ENCODE measurements around the gene GPC5.
"Not testable (repeated sequence)": the region's sequence is repeated elsewhere in the genome, so short reads cannot be mapped to it uniquely, and the experiment has no call there.

The GPC5 gene

GRCh38 chr13:92500192-92500591, 1101.8 kb downstream of the GPC5 start:
- no peak for DNase-seq

- DNase-seq = no peak
Observed at GRCh38 chr13:92510416-92510815, 1112.0 kb downstream of the GPC5 start.

- no peak for DNase-seq
Observed at GRCh38 chr13:92512852-92513251, 1114.4 kb downstream of the GPC5 start.

DNA sequence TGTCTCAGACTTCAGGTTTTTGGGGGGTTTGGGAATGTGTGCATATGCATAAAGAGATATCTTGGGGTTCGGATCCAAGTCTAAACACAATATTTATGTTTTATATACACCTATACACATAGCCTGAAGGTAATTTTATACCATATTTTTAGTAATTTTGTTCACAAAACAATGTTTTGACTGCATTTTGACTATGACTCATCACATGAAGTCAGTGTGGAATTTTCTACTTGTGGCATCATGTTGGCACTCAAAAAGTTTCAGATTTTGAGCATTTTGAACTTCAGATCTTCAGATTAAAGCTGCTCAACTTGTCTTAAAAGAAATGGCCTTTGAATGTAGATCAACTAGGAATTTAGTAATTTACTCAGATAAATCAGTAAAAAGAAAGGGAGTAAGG, 1115.3 kb downstream of the GPC5 start:
- DNase-seq = no peak

DNA sequence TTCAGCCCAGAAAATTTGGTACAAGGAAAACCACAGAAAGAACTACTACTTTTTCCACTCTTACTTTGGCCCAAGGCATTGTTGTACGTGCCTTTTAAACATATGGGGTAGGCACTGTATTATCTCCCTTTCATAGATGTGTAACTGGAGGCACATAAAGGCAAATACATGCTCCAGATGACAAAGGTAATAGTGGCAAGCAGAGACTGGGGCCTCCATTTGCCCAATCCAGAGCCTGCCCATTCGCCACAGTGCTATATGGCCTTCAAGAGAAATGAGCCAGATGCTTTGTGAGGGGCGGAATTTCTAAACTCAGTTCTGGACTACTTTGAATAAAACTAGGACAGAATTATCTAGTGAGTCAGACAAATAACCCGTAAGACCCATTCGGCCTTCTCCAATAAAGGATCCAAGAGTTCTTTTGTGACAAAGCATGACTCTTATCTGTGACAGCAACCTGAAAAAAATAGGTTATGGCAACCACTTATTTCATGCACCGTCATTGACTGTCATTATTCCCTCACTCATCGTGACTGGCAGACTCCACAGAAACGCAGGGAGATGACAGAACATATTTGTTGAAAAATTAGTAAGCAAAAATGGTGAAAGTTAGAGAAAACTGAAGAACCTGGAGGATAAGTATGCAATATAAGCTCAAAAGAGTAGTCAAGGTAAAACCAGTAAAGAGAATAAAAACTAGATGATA, 1116.2 kb downstream of the GPC5 start:
- DNase-seq = no peak

DNA sequence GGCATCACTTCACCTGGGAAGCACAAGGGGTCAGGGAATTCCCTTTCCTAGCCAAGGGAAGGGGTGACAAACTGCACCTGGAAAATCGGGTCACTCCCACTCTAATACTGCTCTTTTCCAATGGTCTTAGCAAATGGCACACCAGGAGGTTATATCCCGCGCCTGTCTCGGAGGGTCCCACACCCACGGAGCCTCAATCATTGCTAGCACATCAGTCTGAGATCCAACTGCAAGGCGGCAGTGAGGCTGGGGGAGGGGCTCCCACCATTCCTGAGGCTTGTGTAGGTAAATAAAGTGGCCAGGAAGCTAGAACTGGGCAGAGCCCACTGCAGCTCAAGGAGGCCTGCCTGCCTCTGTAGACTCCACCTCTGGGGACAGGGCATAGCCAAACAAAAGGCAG, 1118.5 kb downstream of the GPC5 start:
- DNase-seq = not testable (repeated sequence)

GRCh38 chr13:92518622-92519021, 1120.2 kb downstream of the GPC5 start:
- not testable (repeated sequence) for DNase-seq

- DNase-seq = no peak
Observed at GRCh38 chr13:92530364-92530763, 1131.9 kb downstream of the GPC5 start.

GRCh38 chr13:92535222-92536006, 1137.0 kb downstream of the GPC5 start:
- DNase-seq = no peak

DNA sequence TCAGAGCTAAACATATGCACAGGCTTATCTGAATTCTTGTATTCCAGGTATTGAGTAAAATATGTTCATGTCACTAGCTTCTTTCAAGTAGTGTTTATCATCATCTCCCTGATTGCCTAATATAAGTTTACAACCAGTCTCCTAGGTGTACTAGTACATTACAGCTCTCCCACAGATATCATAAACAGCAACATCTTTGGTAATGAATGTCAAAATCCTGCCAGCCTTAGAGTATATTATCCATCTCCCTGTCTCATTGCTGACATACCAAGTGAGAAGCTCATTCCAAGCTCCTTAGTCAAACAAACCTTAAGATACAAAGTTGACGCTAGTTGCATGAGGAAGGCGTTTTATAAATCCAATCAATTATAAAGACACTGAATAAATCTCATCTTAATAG, 1139.0 kb downstream of the GPC5 start:
- no peak for DNase-seq

GRCh38 chr13:92538164-92538563, 1139.7 kb downstream of the GPC5 start:
- DNase-seq = no peak

GRCh38 chr13:92539148-92539547, 1140.7 kb downstream of the GPC5 start:
- DNase-seq = not testable (repeated sequence)

DNA sequence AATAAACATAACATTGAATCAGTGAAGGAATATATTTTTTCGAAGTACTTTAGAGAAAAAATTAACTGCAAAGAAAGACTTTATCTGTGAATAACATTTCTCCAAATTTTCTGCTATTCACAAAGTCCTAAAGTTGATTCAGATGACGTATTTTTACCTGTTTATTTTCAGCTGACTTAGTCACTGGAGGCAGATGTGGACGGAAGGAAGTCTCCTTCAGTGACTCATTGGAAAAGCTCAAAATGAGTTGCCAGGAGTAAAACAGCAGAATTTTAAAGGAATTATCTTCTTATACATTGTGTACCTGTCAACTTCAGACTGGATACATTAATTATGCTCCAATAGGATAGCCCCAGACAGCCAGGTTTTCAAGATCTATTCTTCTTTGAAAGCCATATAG, 1148.8 kb downstream of the GPC5 start:
- DNase-seq = no peak

- DNase-seq = no peak
Observed at GRCh38 chr13:92549276-92549675, 1150.9 kb downstream of the GPC5 start.

DNA sequence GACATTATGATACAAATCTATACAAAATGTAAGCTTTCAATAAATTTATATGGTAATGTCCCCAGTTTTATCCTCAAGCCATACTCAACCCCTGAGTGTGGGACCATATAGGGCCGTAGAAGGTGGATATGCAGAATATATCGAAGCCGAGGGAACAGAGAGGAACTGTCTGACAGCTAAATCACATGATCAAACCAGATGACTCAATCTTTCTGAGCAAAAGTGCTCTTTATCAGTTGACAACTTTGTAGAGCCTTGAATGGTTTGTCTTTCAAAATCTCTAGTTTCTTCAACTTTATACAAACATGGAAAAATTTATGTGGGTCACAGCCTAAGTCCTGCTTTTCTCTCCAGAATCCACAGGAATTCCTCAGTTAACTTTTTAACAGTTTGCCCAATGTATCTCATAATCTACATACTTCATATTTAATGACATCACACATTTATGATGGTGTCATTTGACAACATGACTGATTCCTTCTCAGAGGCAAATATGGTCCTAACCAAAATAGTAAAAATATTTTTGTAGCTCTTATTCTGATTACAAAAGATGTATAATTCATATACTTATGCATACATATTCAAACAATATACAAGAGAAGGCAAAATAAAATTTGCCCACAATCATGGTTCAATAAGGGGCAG, 1155.2 kb downstream of the GPC5 start:
- no peak for DNase-seq

DNA sequence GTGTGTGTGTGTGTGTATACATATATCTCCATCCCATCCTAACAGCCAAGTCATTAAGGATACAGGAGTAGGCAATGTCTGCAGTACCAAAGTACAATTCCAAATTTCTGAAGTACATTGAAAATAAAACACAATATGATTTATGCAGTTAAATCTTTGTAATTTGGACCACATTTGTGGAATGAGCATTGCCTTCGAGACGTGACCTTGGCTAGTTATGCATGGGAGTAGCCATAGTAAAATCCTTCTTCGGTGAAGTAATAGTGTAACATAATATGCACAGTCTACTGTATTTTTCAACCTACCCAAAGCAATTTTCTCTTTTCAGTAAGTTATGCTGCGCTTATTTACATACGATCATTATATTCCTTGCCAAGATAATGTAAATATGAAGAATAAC, 1162.5 kb downstream of the GPC5 start:
- no peak for DNase-seq

GRCh38 chr13:92564942-92565341, 1166.5 kb downstream of the GPC5 start:
- no peak for DNase-seq

GRCh38 chr13:92566767-92567166, 1168.3 kb downstream of the GPC5 start:
- DNase-seq = no peak

GRCh38 chr13:92572190-92572589, 1173.8 kb downstream of the GPC5 start:
- no peak for DNase-seq

DNA sequence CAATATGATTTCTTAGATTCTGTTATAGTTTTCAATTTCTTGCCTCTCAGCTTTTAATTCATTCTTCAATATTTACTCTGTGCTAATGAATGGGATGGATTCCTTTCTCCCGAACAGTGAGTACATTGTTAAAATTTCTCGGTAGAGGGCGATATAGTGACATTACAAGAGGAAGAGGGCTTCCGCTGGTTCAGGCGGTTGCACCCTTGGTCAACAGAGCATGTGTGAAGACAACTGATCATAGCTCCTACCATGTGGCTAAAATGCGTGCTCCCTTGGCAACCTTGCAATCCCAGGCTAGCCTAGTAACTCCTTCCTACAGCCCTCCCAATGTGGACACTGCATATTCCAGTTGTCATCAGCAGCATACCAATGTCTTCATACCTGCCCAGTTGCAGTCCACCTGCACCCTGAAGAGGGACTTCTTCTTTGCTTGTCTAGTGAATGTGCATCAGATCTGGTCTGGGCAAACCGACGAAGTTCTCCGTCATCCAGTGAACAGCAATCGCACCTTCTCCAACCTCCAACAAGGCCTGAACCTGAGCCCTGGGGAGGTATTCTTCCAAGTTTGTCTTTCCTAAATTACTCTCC, 1175.1 kb downstream of the GPC5 start:
- DNase-seq = no peak

DNA sequence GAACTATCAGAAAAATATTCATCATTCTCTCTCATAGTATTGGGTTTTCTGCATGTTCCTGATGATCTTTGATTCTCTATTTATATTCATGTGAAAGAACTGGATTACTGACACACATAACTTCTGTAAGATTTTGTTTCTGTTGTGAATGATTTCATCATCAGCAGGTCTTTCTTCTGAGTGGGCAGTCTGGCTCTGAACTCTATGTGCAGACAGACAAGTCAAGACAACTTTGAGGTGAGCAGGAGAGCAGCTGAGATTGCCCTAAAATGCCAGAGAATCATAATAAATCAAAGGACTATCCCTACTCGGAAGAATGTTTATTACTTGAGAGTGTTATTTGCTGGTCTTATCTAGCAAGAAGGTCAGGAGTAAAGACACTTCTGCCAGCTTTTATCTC, 1176.1 kb downstream of the GPC5 start:
- DNase-seq = no peak

DNA sequence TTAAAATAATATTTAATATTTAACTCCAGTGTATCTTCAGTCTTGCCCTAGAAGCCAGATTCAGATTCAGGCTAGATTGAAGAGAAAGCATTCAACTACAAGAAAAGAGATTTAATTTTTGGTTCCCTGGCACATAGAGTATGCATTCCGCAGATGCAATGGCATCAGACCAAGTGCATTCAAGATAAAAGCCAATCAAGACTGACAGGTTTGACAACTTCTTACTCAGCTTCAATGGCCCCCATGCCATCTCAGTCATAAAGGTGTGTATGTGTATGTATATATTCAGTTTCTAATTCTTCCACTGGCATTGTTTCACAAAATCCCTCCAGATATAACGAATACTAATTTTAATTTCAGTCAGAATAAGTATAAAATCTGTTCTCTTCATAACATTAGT, 1177.4 kb downstream of the GPC5 start:
- DNase-seq = no peak

DNA sequence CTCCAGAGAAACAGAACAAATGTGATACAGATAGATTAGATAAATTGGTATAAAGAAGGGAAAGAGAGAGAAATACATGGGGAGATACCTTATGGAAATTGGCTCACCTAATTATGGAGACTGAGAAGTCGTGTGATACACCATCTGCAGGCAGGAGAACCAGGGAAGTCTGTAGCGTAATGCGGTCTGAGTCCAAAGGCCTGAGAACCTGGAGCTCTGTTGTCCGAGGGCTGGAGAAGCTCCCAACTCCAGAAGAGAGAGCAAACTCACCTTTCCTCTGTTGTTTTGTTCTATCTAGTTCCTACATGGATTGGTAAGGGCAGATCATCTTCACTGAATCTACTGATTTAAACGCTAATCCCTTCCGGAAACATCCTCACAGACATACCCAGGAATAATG, 1179.9 kb downstream of the GPC5 start:
- no peak for DNase-seq

DNA sequence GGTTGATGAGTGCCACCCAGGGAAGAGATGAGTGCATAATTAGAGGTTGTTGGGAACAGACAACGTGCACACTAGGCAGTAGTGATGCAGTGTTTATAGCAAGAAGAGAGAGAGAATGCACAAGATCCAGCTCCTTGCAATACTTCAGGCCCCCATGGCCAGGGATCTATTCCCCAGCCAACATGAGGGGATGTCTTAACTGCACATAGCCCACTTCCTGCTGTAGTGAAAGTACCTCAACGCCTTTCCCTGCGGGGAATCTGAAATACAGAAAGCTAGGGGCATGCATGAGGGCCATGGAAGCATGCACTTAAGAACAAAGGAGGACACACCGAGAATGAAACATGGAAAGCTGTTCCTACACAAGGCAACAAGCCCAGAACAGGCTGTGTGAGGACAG, 1191.5 kb downstream of the GPC5 start:
- no peak for DNase-seq
